Tibial artery (tissue), 4 donors: ENCODE measurements around the gene ZNF547.

Experiments
- DNase-seq, 2 donors: peaks; one replicate each; pipeline ENCODE4 v3.0.0-alpha.2; 2019
- H3K27ac ChIP-seq, 2 donors: fragments of 200-600 bp; sonication (generic) in 1 of 2; 1 replicate in 1 of 2; 2 replicates in 1 of 2; pipeline ENCODE4 v1.5.1; 2018 to 2019; ENCODE audit warnings: mild to moderate bottlenecking in 1 of 2
- H3K27me3 ChIP-seq, 2 donors: fragments of 200-600 bp; sonication (generic) in 1 of 2; one replicate each; pipeline versions ENCODE4 v1.5.1 to v1.6.0; 2016 to 2019
- H3K36me3 ChIP-seq, 3 donors: fragments of 200-600 bp; sonication (generic) in 2 of 3; one replicate each; pipeline ENCODE4 v1.5.1; 2016 to 2019; ENCODE audit warnings: mild to moderate bottlenecking in 2 of 3
- H3K4me1 ChIP-seq, 4 donors: fragments of 200-600 bp; sonication (generic) in 2 of 4; 1 replicate in 3 of 4; 2 replicates in 1 of 4; pipeline ENCODE4 v1.5.1; 2016 to 2019
- H3K4me3 ChIP-seq, 2 donors: fragments of 200-600 bp; sonication (generic) in 1 of 2; 1 replicate in 1 of 2; 2 replicates in 1 of 2; pipeline ENCODE4 v1.5.1; 2018 to 2019; ENCODE audit warnings: mild to moderate bottlenecking in 2 of 2
- H3K9me3 ChIP-seq, 3 donors: fragments of 200-600 bp; sonication (generic) in 1 of 3; one replicate each; pipeline ENCODE4 v1.5.1; 2016 to 2019
- CTCF ChIP-seq, 2 experiments: fragments of 200-600 bp in 1 of 2; fragments of 450-650 bp in 1 of 2; IDR thresholded peaks; one replicate each; pipeline ENCODE4 v1.5.1; 2017 to 2019; ENCODE audit warnings: antibody characterized with exemption in 2 of 2, mild to moderate bottlenecking in 1 of 2, moderate library complexity in 1 of 2
- intact Hi-C: fragments of 100-400 bp; cut with DNase I; formaldehyde crosslinking; loops from one replicate; pipeline ENCODE4 v1.15.0; 2023; ENCODE audit warnings: low total_unique reads

Gene ZNF547

GRCh38 chr19:57362997-57363687 is at the start of gene ZNF547, which contains the start of gene TRAPPC2B:
ZNF547 (plus strand) TSS chr19:57363551; CDS start chr19:57368556, 5,005 bp downstream.
TRAPPC2B (plus strand) TSS chr19:57363551; CDS start chr19:57364834, 1,283 bp downstream.
- TF ChIP-seq CTCF (IDR thresholded peaks at IDR 0.05) = no peak
- Histone ChIP-seq H3K27ac (peak within 1 kb of the TSS; percentile 92 to 97), H3K27me3 (no peaks in the 10 kb centered on the region), H3K4me3 (peak within 1 kb of the TSS; percentile 70 to 80), H3K36me3 (peaks cover 20 to 46% (median 44%) of the 10 kb centered on the region in 3 donors), H3K9me3 (peaks cover 0 to 42% (median 9%) of the 10 kb centered on the region in 3 donors), H3K4me1 (peaks cover 0 to 19% (median 6%) of the 10 kb centered on the region in 4 donors)
- intact Hi-C loops = loop anchor here (2.0 kb wide), 1 partner anchor 122 kb away; the partner anchor contains the start of gene ZNF805
- DNase-seq = peak; percentile 99 to 100

- TF ChIP-seq CTCF (IDR thresholded peaks at IDR 0.05) = no peak
- Histone ChIP-seq H3K27ac (no peak overlapping the region), H3K4me1 (no peaks in the 10 kb centered on the region), H3K9me3 (no peaks in the 10 kb centered on the region), H3K27me3 (peaks cover 0 to 9% of the 10 kb centered on the region in 2 donors), H3K4me3 (no peak overlapping the region), H3K36me3 (no peaks in the 10 kb centered on the region)
- no peak for DNase-seq
- intact Hi-C loops = no loop called here
These were observed 49.2 kb upstream of the ZNF547 start for GRCh38 chr19:57314146-57314545.

- intact Hi-C loops = no loop called here
These were observed 45.8 kb upstream of the ZNF547 start for GRCh38 chr19:57317503-57317902.

GRCh38 chr19:57319869-57320179 is 43.5 kb upstream of the ZNF547 start:
- no peak for DNase-seq
- Histone ChIP-seq H3K36me3 (peaks cover 23 to 25% (median 23%) of the 10 kb centered on the region in 3 donors), H3K4me3 (peak overlapping the region; percentile 93 to 94), H3K27me3 (peaks cover 0 to 9% of the 10 kb centered on the region in 2 donors), H3K27ac (peak overlapping the region; percentile 87 to 95), H3K4me1 (peaks cover 0 to 18% (median 13%) of the 10 kb centered on the region in 4 donors), H3K9me3 (peaks cover 0 to 26% (median 13%) of the 10 kb centered on the region in 3 donors)
- TF ChIP-seq CTCF (IDR thresholded peaks at IDR 0.05) = no peak
- intact Hi-C loops = loop anchor here (5.0 kb wide), 1 partner anchor 37 kb away; no protein-coding TSS in a partner anchor

More at GRCh38 chr19:57317503-57317902, 45.8 kb upstream of the ZNF547 start:
- Histone ChIP-seq H3K4me1 (peaks cover 0 to 18% (median 13%) of the 10 kb centered on the region in 4 donors), H3K36me3 (peaks cover 0 to 5% (median 2%) of the 10 kb centered on the region in 3 donors), H3K27ac (no peak overlapping the region), H3K27me3 (peaks cover 0 to 9% of the 10 kb centered on the region in 2 donors), H3K4me3 (no peak overlapping the region), H3K9me3 (peaks cover 0 to 5% (median 1%) of the 10 kb centered on the region in 3 donors)
- no peak for DNase-seq
- no peak for TF ChIP-seq CTCF (IDR thresholded peaks at IDR 0.05)

GRCh38 chr19:57320180-57321084 is 42.9 kb upstream of the ZNF547 start, which contains the start of gene ZNF543:
ZNF543 (plus strand) TSS chr19:57320472; CDS start chr19:57320854, 382 bp downstream.
- no peak for TF ChIP-seq CTCF (IDR thresholded peaks at IDR 0.05)
- intact Hi-C loops = loop anchor here (5.0 kb wide), 1 partner anchor 37 kb away; no protein-coding TSS in a partner anchor
- Histone ChIP-seq H3K4me3 (peak within 1 kb of the TSS; percentile 93 to 94), H3K27ac (peak within 1 kb of the TSS; percentile 87 to 95), H3K4me1 (peaks cover 0 to 18% (median 13%) of the 10 kb centered on the region in 4 donors), H3K36me3 (peaks cover 29 to 31% (median 29%) of the 10 kb centered on the region in 3 donors), H3K27me3 (peaks cover 0 to 9% of the 10 kb centered on the region in 2 donors), H3K9me3 (peaks cover 0 to 32% (median 19%) of the 10 kb centered on the region in 3 donors)
- DNase-seq = peak; percentile 93 to 97
